Activated T-cell treated with anti-CD3 and anti-CD28 coated beads, Interleukin-2, amount 50 U/mL, for 24 hours (primary cell): ENCODE results near the gene DCTN2.
"Not testable (repeated sequence)": the region's sequence is repeated elsewhere in the genome, so short reads cannot be mapped to it uniquely, and the experiment has no call there.

ENCODE experiments used
- DNase-seq: peaks from one replicate; pipeline ENCODE4 v3.0.0-alpha.2; 2020
- H3K27ac Mint-ChIP-seq: 2 replicates; pipeline ENCODE4 v1.8.0; 2020; ENCODE audit warnings: mild to moderate bottlenecking, mixed read lengths
- H3K27me3 Mint-ChIP-seq: 2 replicates; pipeline ENCODE4 v1.8.0; 2020; ENCODE audit warnings: mixed read lengths
- H3K36me3 Mint-ChIP-seq: 2 replicates; pipeline ENCODE4 v1.8.0; 2020; ENCODE audit warnings: low read depth, mixed read lengths
- H3K4me1 Mint-ChIP-seq: 2 replicates; pipeline ENCODE4 v1.8.0; 2020; ENCODE audit warnings: low read depth, mixed read lengths
- H3K4me3 Mint-ChIP-seq: 2 replicates; pipeline ENCODE4 v1.8.0; 2020; ENCODE audit warnings: mild to moderate bottlenecking, moderate library complexity, mixed read lengths
- H3K9me3 Mint-ChIP-seq: 2 replicates; pipeline ENCODE4 v1.8.0; 2020; ENCODE audit warnings: mixed read lengths

The DCTN2 gene

DNA sequence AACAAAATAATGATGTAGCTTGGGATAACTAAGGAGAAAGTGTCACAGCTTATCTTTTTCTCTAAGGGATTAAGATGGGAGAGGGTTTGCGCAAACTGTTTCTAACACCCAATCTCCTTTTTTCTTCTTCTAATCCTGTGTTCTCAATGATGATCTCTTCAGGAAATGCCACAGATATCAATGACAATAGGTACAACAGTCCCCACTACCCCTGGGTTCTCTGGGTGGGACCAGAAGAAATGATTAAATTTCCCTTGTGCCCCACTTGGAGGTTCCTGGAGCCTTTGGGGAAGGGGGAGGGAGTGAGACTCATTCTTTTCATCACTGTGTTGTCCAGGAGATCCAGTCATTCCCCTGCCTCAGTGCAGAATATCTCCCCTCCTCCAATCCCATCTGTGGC, 35.4 kb upstream of the DCTN2 start:
- H3K9me3 Mint-ChIP-seq: no peaks in the 10 kb centered on the region
- no peak overlapping the region for H3K27ac Mint-ChIP-seq
- H3K36me3 Mint-ChIP-seq: no peaks in the 10 kb centered on the region
- no peak overlapping the region for H3K4me3 Mint-ChIP-seq
- peaks cover 3% of the 10 kb centered on the region for H3K27me3 Mint-ChIP-seq
- DNase-seq: no peak
- H3K4me1 Mint-ChIP-seq: peaks cover 3% of the 10 kb centered on the region

DNA sequence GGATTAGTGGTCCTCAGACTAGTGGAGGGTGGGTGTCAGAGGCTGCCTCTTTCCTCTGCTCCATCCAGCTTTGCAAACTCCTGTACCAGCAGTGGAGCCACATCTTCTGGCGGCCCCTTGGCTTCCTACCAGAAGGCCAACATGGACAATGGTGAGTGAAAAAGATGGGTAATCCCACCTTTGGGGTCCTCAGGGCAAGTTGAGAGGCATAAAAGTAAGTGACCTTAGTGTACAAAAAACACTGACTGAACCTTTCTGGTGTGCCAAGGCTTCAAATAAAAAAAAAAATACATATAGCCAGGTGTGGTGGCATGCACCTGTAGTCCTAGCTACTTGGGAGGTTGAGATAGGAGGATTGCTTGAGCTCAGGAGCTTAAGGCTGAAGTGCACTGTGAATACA, 34.8 kb upstream of the DCTN2 start:
- no peak overlapping the region for H3K27ac Mint-ChIP-seq
- H3K9me3 Mint-ChIP-seq: no peaks in the 10 kb centered on the region
- no peak overlapping the region for H3K4me3 Mint-ChIP-seq
- H3K27me3 Mint-ChIP-seq: peaks cover 3% of the 10 kb centered on the region
- no peak for DNase-seq
- H3K4me1 Mint-ChIP-seq: peaks cover 3% of the 10 kb centered on the region
- H3K36me3 Mint-ChIP-seq: no peaks in the 10 kb centered on the region

GRCh38 chr12:57580466-57580795, 33.4 kb upstream of the DCTN2 start:
- no peak overlapping the region for H3K4me3 Mint-ChIP-seq
- no peak overlapping the region for H3K27ac Mint-ChIP-seq
- H3K4me1 Mint-ChIP-seq: peaks cover 3% of the 10 kb centered on the region
- peaks cover 3% of the 10 kb centered on the region for H3K27me3 Mint-ChIP-seq
- no peaks in the 10 kb centered on the region for H3K9me3 Mint-ChIP-seq
- DNase-seq: no peak
- H3K36me3 Mint-ChIP-seq: no peaks in the 10 kb centered on the region

DNA sequence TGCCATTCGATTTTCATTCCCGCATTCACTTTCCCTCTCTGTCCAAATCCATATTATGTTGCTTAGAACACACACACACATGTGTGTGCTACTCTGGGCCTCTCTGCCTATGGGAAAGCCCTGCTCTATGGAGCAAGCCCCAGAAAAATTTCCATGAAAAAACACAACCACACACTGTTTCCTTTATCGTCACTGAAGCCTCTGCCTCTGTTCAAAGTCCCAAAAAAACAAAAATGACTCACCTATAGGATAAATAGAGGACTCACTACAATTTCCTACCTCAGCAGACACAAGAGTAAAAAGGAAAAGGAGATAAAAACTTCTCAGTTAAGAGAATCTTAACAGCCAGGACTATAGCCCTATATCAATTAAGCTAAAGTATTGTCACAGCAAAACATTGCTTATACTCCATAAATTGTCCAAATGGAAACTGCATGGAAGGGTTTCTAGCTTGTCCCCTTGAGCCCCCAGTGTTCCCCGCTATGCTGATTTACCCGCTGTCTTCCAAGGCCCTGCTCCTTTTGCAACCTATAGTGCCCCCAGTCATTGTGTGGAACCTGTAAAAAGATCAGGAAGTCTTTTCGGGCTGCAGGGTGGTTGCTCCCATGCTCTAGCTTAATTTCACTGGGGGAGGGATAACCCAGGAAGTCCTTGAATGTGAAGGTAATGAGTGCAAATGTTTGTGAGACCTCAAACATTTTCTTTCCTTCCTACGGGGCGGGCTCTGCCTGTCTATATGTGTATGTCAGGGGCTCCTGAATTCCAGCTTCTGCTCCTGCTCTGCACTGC, 32.9 kb upstream of the DCTN2 start:
- H3K27ac Mint-ChIP-seq: no peak overlapping the region
- no peak for DNase-seq
- peaks cover 3% of the 10 kb centered on the region for H3K4me1 Mint-ChIP-seq
- H3K36me3 Mint-ChIP-seq: no peaks in the 10 kb centered on the region
- H3K4me3 Mint-ChIP-seq: no peak overlapping the region
- H3K9me3 Mint-ChIP-seq: no peaks in the 10 kb centered on the region
- peaks cover 3% of the 10 kb centered on the region for H3K27me3 Mint-ChIP-seq

GRCh38 chr12:57579011-57579410, 32.0 kb upstream of the DCTN2 start:
- DNase-seq: no peak
- Mint-ChIP-seq H3K4me3 (no peak overlapping the region), H3K36me3 (no peaks in the 10 kb centered on the region), H3K4me1 (peaks cover 3% of the 10 kb centered on the region), H3K27me3 (peaks cover 3% of the 10 kb centered on the region), H3K9me3 (no peaks in the 10 kb centered on the region), H3K27ac (no peak overlapping the region)

- H3K4me1 Mint-ChIP-seq: peaks cover under 1% of the 10 kb centered on the region
- no peaks in the 10 kb centered on the region for H3K36me3 Mint-ChIP-seq
- H3K9me3 Mint-ChIP-seq: no peaks in the 10 kb centered on the region
- H3K27me3 Mint-ChIP-seq: peaks cover 2% of the 10 kb centered on the region
- no peak overlapping the region for H3K27ac Mint-ChIP-seq
- no peak for DNase-seq
- H3K4me3 Mint-ChIP-seq: no peak overlapping the region
Measured at GRCh38 chr12:57577981-57578758, 31.2 kb upstream of the DCTN2 start.

- DNase-seq: no peak
- H3K4me3 Mint-ChIP-seq: no peak overlapping the region
- H3K27ac Mint-ChIP-seq: no peak overlapping the region
- no peaks in the 10 kb centered on the region for H3K36me3 Mint-ChIP-seq
- H3K27me3 Mint-ChIP-seq: no peaks in the 10 kb centered on the region
- H3K9me3 Mint-ChIP-seq: no peaks in the 10 kb centered on the region
- H3K4me1 Mint-ChIP-seq: no peaks in the 10 kb centered on the region
Measured at GRCh38 chr12:57576613-57577160, 29.7 kb upstream of the DCTN2 start.

- Mint-ChIP-seq H3K9me3 (no peaks in the 10 kb centered on the region), H3K4me3 (no peak overlapping the region), H3K27ac (no peak overlapping the region), H3K36me3 (no peaks in the 10 kb centered on the region), H3K27me3 (no peaks in the 10 kb centered on the region), H3K4me1 (no peaks in the 10 kb centered on the region)
- no peak for DNase-seq
Measured at GRCh38 chr12:57575771-57576612, 29.0 kb upstream of the DCTN2 start.

DNA sequence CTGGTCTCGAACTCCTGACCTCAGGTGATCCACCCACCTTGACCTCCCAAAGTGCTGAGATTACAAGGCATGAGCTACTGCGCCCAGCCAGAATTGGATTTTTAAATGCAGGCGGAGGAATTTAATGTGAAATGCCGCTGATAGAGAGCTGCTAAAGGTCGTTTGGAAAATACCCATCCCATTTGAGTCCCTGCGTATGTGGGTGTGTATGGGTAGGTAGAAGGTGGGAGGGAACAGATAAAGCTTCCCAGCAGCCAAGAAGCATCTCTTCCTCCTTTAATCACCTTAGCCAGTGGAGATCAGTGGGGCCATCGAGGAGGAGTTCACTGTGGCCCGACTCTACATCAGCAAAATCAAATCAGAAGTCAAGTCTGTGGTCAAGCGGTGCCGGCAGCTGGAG, 27.8 kb upstream of the DCTN2 start:
- Mint-ChIP-seq H3K9me3 (no peaks in the 10 kb centered on the region), H3K4me3 (no peak overlapping the region), H3K27me3 (no peaks in the 10 kb centered on the region), H3K4me1 (no peaks in the 10 kb centered on the region), H3K27ac (no peak overlapping the region), H3K36me3 (no peaks in the 10 kb centered on the region)
- no peak for DNase-seq

DNA sequence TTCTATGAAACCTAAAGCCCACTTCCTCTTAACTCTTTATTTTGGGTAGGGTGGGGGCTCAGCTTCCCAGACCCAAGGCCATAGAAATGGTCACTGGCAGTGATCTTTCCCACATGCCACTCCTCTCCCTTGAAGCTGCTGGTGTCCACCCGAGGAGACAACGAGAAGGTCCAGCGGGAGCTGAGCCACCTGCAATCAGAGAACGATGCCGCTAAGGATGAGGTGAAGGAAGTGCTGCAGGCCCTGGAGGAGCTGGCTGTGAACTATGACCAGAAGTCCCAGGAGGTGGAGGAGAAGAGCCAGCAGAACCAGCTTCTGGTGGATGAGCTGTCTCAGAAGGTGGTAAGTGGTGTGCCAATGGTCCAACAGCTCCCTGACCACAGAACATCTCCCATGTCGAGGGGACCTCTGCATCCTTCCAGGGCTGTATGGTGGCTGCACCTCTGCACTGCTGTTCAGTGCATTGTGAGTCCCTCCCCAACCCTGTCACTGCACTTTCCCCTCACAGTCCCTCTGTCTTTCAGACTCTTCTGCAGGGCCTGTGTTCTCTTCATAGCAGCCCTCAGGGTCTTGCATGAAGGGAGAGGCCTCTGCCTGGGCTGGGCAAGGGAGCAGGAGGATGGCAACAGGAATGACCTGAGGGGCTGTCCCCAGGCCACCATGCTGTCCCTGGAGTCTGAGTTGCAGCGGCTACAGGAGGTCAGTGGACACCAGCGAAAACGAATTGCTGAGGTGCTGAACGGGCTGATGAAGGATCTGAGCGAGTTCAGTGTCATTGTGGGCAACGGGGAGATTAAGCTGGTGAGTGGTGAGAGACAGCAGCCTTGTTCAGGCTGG, 25.2 kb upstream of the DCTN2 start:
- DNase-seq: no peak
- Mint-ChIP-seq H3K27ac (no peak overlapping the region), H3K4me1 (no peaks in the 10 kb centered on the region)

DNA sequence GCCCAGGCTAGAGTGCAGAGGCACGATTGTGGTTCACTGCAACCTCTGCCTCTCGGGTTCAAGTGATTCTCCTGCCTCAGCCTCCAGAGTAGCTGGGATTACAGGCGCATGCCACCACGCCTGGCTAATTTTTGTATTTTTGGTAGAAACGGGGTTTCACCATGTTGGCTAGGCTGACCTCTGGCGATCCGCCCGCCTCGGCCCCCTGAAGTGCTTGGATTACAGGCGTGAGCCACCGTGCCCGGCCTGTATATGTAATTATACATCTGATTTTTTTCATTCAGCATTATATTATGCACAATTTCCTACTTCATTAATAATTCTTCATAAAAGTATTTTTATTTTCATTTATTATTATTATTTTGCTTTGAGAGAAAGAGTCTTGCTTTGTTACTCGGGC, 23.4 kb upstream of the DCTN2 start:
- H3K27me3 Mint-ChIP-seq, H3K4me3 Mint-ChIP-seq, H3K36me3 Mint-ChIP-seq, H3K9me3 Mint-ChIP-seq, H3K4me1 Mint-ChIP-seq, H3K27ac Mint-ChIP-seq, DNase-seq: not testable (repeated sequence)

More for the DNA sequence above, 25.2 kb upstream of the DCTN2 start:
- no peak overlapping the region for H3K4me3 Mint-ChIP-seq
- H3K36me3 Mint-ChIP-seq: no peaks in the 10 kb centered on the region
- H3K9me3 Mint-ChIP-seq: no peaks in the 10 kb centered on the region
- no peaks in the 10 kb centered on the region for H3K27me3 Mint-ChIP-seq

- DNase-seq: no peak
- H3K4me1 Mint-ChIP-seq: no peaks in the 10 kb centered on the region
- no peak overlapping the region for H3K4me3 Mint-ChIP-seq
- H3K9me3 Mint-ChIP-seq: no peaks in the 10 kb centered on the region
- H3K27ac Mint-ChIP-seq: no peak overlapping the region
- no peaks in the 10 kb centered on the region for H3K36me3 Mint-ChIP-seq
- H3K27me3 Mint-ChIP-seq: no peaks in the 10 kb centered on the region
Measured at GRCh38 chr12:57569858-57570257, 22.9 kb upstream of the DCTN2 start.

DNA sequence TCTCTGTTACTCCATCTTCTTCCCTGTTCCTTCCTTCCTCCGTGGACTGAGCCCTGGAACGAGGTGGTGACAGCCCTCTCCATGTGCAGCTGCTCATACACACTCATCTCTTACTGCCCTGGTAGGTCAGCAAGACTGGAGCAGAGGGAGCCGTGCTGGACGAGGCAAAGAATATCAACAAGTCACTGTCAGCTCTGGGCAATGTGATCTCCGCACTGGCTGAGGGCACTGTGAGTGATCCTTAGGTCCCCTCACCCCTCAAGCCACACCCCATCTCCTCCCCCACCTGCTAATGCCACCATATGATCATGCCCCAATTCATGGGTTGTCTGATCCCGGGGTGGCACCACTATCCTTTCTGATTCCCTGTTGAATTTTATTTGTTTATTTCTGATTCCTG, 21.8 kb upstream of the DCTN2 start:
- Mint-ChIP-seq H3K4me3 (no peak overlapping the region), H3K36me3 (no peaks in the 10 kb centered on the region), H3K4me1 (no peaks in the 10 kb centered on the region), H3K27ac (no peak overlapping the region), H3K27me3 (no peaks in the 10 kb centered on the region), H3K9me3 (no peaks in the 10 kb centered on the region)
- DNase-seq: no peak

GRCh38 chr12:57564178-57564740, 17.3 kb upstream of the DCTN2 start:
- Mint-ChIP-seq H3K9me3 (no peaks in the 10 kb centered on the region), H3K4me1 (no peaks in the 10 kb centered on the region), H3K27me3 (no peaks in the 10 kb centered on the region), H3K36me3 (no peaks in the 10 kb centered on the region), H3K27ac (no peak overlapping the region), H3K4me3 (no peak overlapping the region)
- no peak for DNase-seq
